WTC11 (cell line): ENCODE results near the gene ACACA. TPM values are rescaled to one million over a fixed set of nuclear protein-coding genes. Genes with fewer than 3 reads are reported as not detected.

ENCODE experiments used
- ATAC-seq: fragments of 200-7000 bp; cut with Tn5 transposase; 2 replicates; pipeline ENCODE4 v1.10.0; 2021; ENCODE audit warnings: mild to moderate bottlenecking, moderate library complexity
- CTCF ChIA-PET: fragments of 300-600 bp; sonication (Branson Sonifier 250); formaldehyde crosslinking; loops from one replicate; lab custom pipeline; 2021; ENCODE audit warnings: antibody characterized with exemption; lab: Charles Lee
- POLR2A ChIA-PET: fragments of 350-600 bp; sonication (Branson Sonifier 250); formaldehyde crosslinking; loops from one replicate; lab custom pipeline; 2021; ENCODE audit warnings: antibody characterized with exemption; lab: Charles Lee
- DNase-seq: peaks from one replicate; pipeline ENCODE4 v3.0.0; 2021; ENCODE audit warnings: low spot score
- H3K27ac Mint-ChIP-seq: 2 replicates; pipeline ENCODE4 v1.8.0; 2021; ENCODE audit warnings: mixed read lengths
- H3K27me3 Mint-ChIP-seq: 2 replicates; pipeline ENCODE4 v1.8.0; 2021; ENCODE audit warnings: low read depth, mild to moderate bottlenecking, moderate library complexity, mixed read lengths
- H3K36me3 Mint-ChIP-seq: 2 replicates; pipeline ENCODE4 v1.8.0; 2021; ENCODE audit warnings: mixed read lengths
- H3K4me1 Mint-ChIP-seq: 2 replicates; pipeline ENCODE4 v1.8.0; 2022; ENCODE audit warnings: mixed read lengths
- H3K4me3 Mint-ChIP-seq: 2 replicates; pipeline ENCODE4 v1.8.0; 2021; ENCODE audit warnings: mild to moderate bottlenecking, moderate library complexity, mixed read lengths
- H3K9me3 Mint-ChIP-seq: 2 replicates; pipeline ENCODE4 v1.8.0; 2021; ENCODE audit warnings: mixed read lengths
- ARID4B ChIP-seq: sonication (generic); formaldehyde crosslinking; IDR thresholded peaks from 2 replicates; pipeline ENCODE4 v1.8.0; 2023; ENCODE audit warnings: missing genetic modification reagents, mild to moderate bottlenecking, borderline replicate concordance
- ATF6 ChIP-seq: sonication (generic); formaldehyde crosslinking; IDR thresholded peaks from 2 replicates; pipeline ENCODE4 v1.8.1; 2023; ENCODE audit warnings: mild to moderate bottlenecking, missing genetic modification reagents
- FOXK1 ChIP-seq: sonication (generic); formaldehyde crosslinking; IDR thresholded peaks from 2 replicates; pipeline ENCODE4 v1.8.0; 2022; ENCODE audit warnings: mild to moderate bottlenecking, moderate library complexity, missing genetic modification reagents
- MXD4 ChIP-seq: fragments of 250-450 bp; sonication (Bioruptor Pico); IDR thresholded peaks from 2 replicates; pipeline ENCODE4 v1.8.0; 2021; ENCODE audit warnings: mild to moderate bottlenecking, moderate library complexity, borderline replicate concordance
- NFATC4 ChIP-seq: fragments of 250-450 bp; sonication (Bioruptor Pico); IDR thresholded peaks from 2 replicates; pipeline ENCODE4 v1.9.0; 2021; ENCODE audit warnings: mild to moderate bottlenecking
- NFE2L1 ChIP-seq: sonication (generic); formaldehyde crosslinking; IDR thresholded peaks from 2 replicates; pipeline ENCODE4 v1.8.1; 2023; ENCODE audit warnings: missing genetic modification reagents
- PRDM15 ChIP-seq: sonication (generic); formaldehyde crosslinking; IDR thresholded peaks from 2 replicates; pipeline ENCODE4 v1.8.0; 2022; ENCODE audit warnings: missing genetic modification reagents
- SMAD4 ChIP-seq: sonication (generic); formaldehyde crosslinking; IDR thresholded peaks from 2 replicates; pipeline ENCODE4 v1.8.0; 2022; ENCODE audit warnings: mild to moderate bottlenecking, missing genetic modification reagents
- SP1 ChIP-seq: sonication (generic); formaldehyde crosslinking; conservative IDR thresholded peaks from 2 replicates; pipeline ENCODE4 v1.8.1; 2022; ENCODE audit warnings: missing genetic modification reagents
- USF2 ChIP-seq: sonication (generic); formaldehyde crosslinking; IDR thresholded peaks from 2 replicates; pipeline ENCODE4 v1.8.1; 2023; ENCODE audit warnings: mild to moderate bottlenecking, missing genetic modification reagents, moderate library complexity
- ZBTB21 ChIP-seq: sonication (generic); formaldehyde crosslinking; IDR thresholded peaks from 2 replicates; pipeline ENCODE4 v1.8.1; 2023; ENCODE audit warnings: mild to moderate bottlenecking, missing genetic modification reagents, borderline replicate concordance
- ZBTB43 ChIP-seq: sonication (generic); formaldehyde crosslinking; IDR thresholded peaks from 2 replicates; pipeline ENCODE4 v1.8.1; 2023; ENCODE audit warnings: mild to moderate bottlenecking, missing genetic modification reagents
- ZMAT4 ChIP-seq: fragments of 250-450 bp; sonication (Bioruptor Pico); IDR thresholded peaks from 2 replicates; pipeline ENCODE4 v1.9.0; 2021; ENCODE audit warnings: mild to moderate bottlenecking
- ZNF121 ChIP-seq: sonication (generic); formaldehyde crosslinking; IDR thresholded peaks from 2 replicates; pipeline ENCODE4 v1.8.0; 2023; ENCODE audit warnings: missing genetic modification reagents
- ZNF219 ChIP-seq: sonication (generic); formaldehyde crosslinking; IDR thresholded peaks from 2 replicates; pipeline ENCODE4 v1.8.0; 2023; ENCODE audit warnings: missing genetic modification reagents, mild to moderate bottlenecking, borderline replicate concordance
- ZNF232 ChIP-seq: sonication (generic); formaldehyde crosslinking; IDR thresholded peaks from 2 replicates; pipeline ENCODE4 v1.8.0; 2022; ENCODE audit warnings: mild to moderate bottlenecking, missing genetic modification reagents
- ZNF416 ChIP-seq: fragments of 250-450 bp; sonication (Bioruptor Pico); IDR thresholded peaks from 2 replicates; pipeline ENCODE4 v1.9.0; 2021; ENCODE audit warnings: mild to moderate bottlenecking, inconsistent platforms
- total RNA-seq: library from RNA; stranded (reverse); gene quantifications from 3 replicates; pipeline ENCODE4 v1.2.3, GENCODE V29; 2021

The ACACA gene
- total RNA-seq, 1 experiment from 2014 or later = 167 TPM

- H3K27me3 Mint-ChIP-seq = no peaks in the 10 kb centered on the region
- no peak overlapping the region for H3K4me3 Mint-ChIP-seq
- no peak overlapping the region for H3K27ac Mint-ChIP-seq
- TF ChIP-seq ZNF416 (CRISPR knock-in tag) = no peak
- no peak for TF ChIP-seq FOXK1 (CRISPR knock-in tag)
- no peak for TF ChIP-seq ZNF232 (CRISPR knock-in tag)
- no peak for TF ChIP-seq NFE2L1 (CRISPR knock-in tag)
- POLR2A ChIA-PET = interaction anchor here (0.6 kb wide), 1 partner anchor 1370 kb away, joined by 3 read pairs; no protein-coding TSS in a partner anchor
- no peaks in the 10 kb centered on the region; the same call in 1 of the 2 replicates for H3K36me3 Mint-ChIP-seq
- H3K4me1 Mint-ChIP-seq = peaks cover 8% of the 10 kb centered on the region
- DNase-seq (no peak), ATAC-seq (no peak)
- no peaks in the 10 kb centered on the region for H3K9me3 Mint-ChIP-seq
- CTCF ChIA-PET = no interaction called here
Observed at GRCh38 chr17:37400505-37400904, 6.1 kb downstream of the ACACA start.

- CTCF ChIA-PET = interaction anchor here (2.4 kb wide), 1 partner anchor 26 kb away, joined by 24 read pairs; no protein-coding TSS in a partner anchor
- H3K27ac Mint-ChIP-seq = no peak overlapping the region
- H3K9me3 Mint-ChIP-seq = no peaks in the 10 kb centered on the region
- no peaks in the 10 kb centered on the region for H3K27me3 Mint-ChIP-seq
- no peaks in the 10 kb centered on the region for H3K4me1 Mint-ChIP-seq
- DNase-seq (no peak), ATAC-seq (no peak)
- H3K4me3 Mint-ChIP-seq = no peak overlapping the region
- POLR2A ChIA-PET = no interaction called here
- TF ChIP-seq ARID4B (CRISPR knock-in tag) (no peak), NFATC4 (no peak), ATF6 (CRISPR knock-in tag) (no peak)
- H3K36me3 Mint-ChIP-seq = no peaks in the 10 kb centered on the region
Observed at GRCh38 chr17:37399265-37399803, 7.3 kb downstream of the ACACA start.

- Mint-ChIP-seq H3K27me3 (no peaks in the 10 kb centered on the region), H3K27ac (no peak overlapping the region), H3K36me3 (no peaks in the 10 kb centered on the region), H3K4me1 (no peaks in the 10 kb centered on the region), H3K4me3 (no peak overlapping the region), H3K9me3 (no peaks in the 10 kb centered on the region)
- ATAC-seq (no peak), DNase-seq (no peak)
- CTCF ChIA-PET = no interaction called here
- POLR2A ChIA-PET = interaction anchor here (0.7 kb wide), 1 partner anchor 15 kb away, joined by 4 read pairs; no protein-coding TSS in a partner anchor
- no peak for TF ChIP-seq MXD4 (CRISPR knock-in tag)
- TF ChIP-seq ZNF219 (CRISPR knock-in tag) = no peak
- no peak for TF ChIP-seq ZNF416 (CRISPR knock-in tag)
- no peak for TF ChIP-seq ZBTB21 (CRISPR knock-in tag)
- no peak for TF ChIP-seq ZBTB43 (CRISPR knock-in tag)
- no peak for TF ChIP-seq PRDM15 (CRISPR knock-in tag)
- TF ChIP-seq SMAD4 (CRISPR knock-in tag) = no peak
- no peak for TF ChIP-seq USF2 (CRISPR knock-in tag)
- no peak for TF ChIP-seq ZMAT4 (CRISPR knock-in tag)
- TF ChIP-seq FOXK1 (CRISPR knock-in tag) = no peak
- no peak for TF ChIP-seq SP1
- no peak for TF ChIP-seq ZNF121 (CRISPR knock-in tag)
Observed at GRCh38 chr17:37393352-37393751, 13.3 kb downstream of the ACACA start.
